Glutamatergic neuron (in vitro differentiated cells): ENCODE results near the gene OXGR1. TPM values are rescaled to one million over a fixed set of nuclear protein-coding genes. Genes with fewer than 3 reads are reported as not detected.

Source experiments
- DNase-seq: peaks from one replicate; pipeline ENCODE4 v3.0.0; 2022
- H3K27ac Mint-ChIP-seq: one replicate; pipeline ENCODE4 v1.8.0; 2020; ENCODE audit warnings: mild to moderate bottlenecking, mixed read lengths, inconsistent platforms; ENCODE audit not compliant: unreplicated experiment
- H3K27me3 Mint-ChIP-seq: one replicate; pipeline ENCODE4 v1.8.0; 2020; ENCODE audit warnings: mild to moderate bottlenecking, moderate library complexity, mixed read lengths, inconsistent platforms; ENCODE audit not compliant: unreplicated experiment
- H3K36me3 Mint-ChIP-seq: one replicate; pipeline ENCODE4 v1.8.0; 2020; ENCODE audit warnings: mild to moderate bottlenecking, mixed read lengths, inconsistent platforms; ENCODE audit not compliant: unreplicated experiment
- H3K4me1 Mint-ChIP-seq: one replicate; pipeline ENCODE4 v1.8.0; 2020; ENCODE audit warnings: mild to moderate bottlenecking, low read depth, mixed read lengths, inconsistent platforms; ENCODE audit not compliant: unreplicated experiment
- H3K4me3 Mint-ChIP-seq: one replicate; pipeline ENCODE4 v1.8.0; 2020; ENCODE audit warnings: mild to moderate bottlenecking, mixed read lengths, inconsistent platforms; ENCODE audit not compliant: unreplicated experiment
- H3K9me3 Mint-ChIP-seq: one replicate; pipeline ENCODE4 v1.8.0; 2020; ENCODE audit warnings: mild to moderate bottlenecking, moderate library complexity, mixed read lengths, inconsistent platforms; ENCODE audit not compliant: unreplicated experiment
- total RNA-seq: library from RNA; stranded (reverse); fragmentation: NEBNext Ultra II Directional; extraction: Animal tissue kit (Norgen Biotek cat#: 25700); gene quantifications from one replicate; pipeline ENCODE4 v1.2.1, GENCODE V29; 2021; ENCODE audit not compliant: unreplicated experiment
- TF ChIP-seq, protein P1 (sequence below): fragments of 200-600 bp; sonication (generic); IDR thresholded peaks from one replicate; pipeline ENCODE4 v1.5.0; 2021; ENCODE audit not compliant: partially characterized antibody, unreplicated experiment

Gene OXGR1
- total RNA-seq, 1 donor from 2014 or later, result not detected

DNA sequence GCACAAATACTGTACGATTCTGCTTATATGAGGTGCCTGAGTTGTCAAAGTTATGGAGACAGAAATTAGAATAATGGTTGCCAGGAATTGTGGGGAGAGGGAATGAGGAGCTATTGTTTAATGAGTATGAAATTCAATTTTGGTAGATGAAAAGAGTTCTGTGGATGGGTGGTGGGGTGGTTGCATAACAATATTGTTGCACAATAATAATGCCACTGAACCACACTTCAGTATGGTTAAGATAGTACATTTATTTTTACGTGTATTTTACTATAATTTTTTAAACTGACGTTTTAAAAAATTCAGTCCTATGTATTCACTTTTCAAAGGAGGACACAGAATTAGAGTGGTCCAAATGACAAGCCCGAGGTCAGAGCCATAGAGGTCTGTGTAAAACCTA is 1.8 kb upstream of the OXGR1 start:
- peaks cover 5% of the 10 kb centered on the region for H3K36me3 Mint-ChIP-seq
- no peak overlapping the region for H3K4me3 Mint-ChIP-seq
- no peak for DNase-seq
- TF ChIP-seq, protein P1, sequence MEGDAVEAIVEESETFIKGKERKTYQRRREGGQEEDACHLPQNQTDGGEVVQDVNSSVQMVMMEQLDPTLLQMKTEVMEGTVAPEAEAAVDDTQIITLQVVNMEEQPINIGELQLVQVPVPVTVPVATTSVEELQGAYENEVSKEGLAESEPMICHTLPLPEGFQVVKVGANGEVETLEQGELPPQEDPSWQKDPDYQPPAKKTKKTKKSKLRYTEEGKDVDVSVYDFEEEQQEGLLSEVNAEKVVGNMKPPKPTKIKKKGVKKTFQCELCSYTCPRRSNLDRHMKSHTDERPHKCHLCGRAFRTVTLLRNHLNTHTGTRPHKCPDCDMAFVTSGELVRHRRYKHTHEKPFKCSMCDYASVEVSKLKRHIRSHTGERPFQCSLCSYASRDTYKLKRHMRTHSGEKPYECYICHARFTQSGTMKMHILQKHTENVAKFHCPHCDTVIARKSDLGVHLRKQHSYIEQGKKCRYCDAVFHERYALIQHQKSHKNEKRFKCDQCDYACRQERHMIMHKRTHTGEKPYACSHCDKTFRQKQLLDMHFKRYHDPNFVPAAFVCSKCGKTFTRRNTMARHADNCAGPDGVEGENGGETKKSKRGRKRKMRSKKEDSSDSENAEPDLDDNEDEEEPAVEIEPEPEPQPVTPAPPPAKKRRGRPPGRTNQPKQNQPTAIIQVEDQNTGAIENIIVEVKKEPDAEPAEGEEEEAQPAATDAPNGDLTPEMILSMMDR, result no peak
- H3K9me3 Mint-ChIP-seq, result no peaks in the 10 kb centered on the region
- H3K4me1 Mint-ChIP-seq, result peaks cover 4% of the 10 kb centered on the region
- no peak overlapping the region for H3K27ac Mint-ChIP-seq
- H3K27me3 Mint-ChIP-seq, result peaks cover 17% of the 10 kb centered on the region

DNA sequence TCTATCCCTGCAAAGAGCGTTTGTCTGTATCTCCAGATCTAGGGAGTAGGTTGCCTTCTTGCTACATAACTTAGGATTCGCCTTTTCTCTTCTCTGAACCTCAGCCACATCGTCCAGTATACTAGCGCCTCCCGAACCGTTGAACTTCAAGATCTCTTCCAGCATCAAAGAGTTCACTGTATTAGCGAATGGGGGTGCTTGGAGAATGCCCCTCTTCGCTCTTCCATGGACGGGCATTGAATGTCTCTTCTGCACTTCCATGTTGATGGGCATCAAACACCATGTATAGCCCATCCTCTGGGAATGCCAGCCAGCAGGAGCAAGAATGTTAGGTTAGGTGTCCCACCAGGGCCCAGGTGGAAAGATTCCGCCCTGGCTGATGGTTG is 575 bp upstream of the OXGR1 start:
- peaks cover 5% of the 10 kb centered on the region for H3K36me3 Mint-ChIP-seq
- H3K9me3 Mint-ChIP-seq, result no peaks in the 10 kb centered on the region
- peak overlapping the region; percentile 73 for H3K4me3 Mint-ChIP-seq
- no peak for DNase-seq
- peaks cover 4% of the 10 kb centered on the region for H3K4me1 Mint-ChIP-seq
- TF ChIP-seq, protein P1, result no peak
- H3K27ac Mint-ChIP-seq, result no peak overlapping the region
- peaks cover 17% of the 10 kb centered on the region for H3K27me3 Mint-ChIP-seq

DNA sequence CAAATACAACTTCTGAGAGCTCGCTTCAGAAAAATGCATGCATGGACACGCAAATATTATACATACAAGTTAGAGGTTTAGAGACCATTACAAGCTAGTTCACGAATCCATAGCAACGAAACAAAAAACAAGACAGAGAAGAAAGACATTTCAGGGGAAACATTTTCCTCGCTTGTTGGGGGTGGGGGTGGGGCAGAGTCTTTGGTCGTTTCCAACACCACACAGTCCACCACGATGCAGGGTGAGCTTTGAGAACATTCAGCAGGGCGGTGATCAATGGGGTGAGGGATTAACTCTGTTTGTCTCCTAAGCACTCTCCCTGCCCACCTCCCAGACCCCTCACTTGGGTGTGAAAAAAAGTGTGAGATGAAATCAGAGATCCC is 651 bp downstream of the OXGR1 start:
- no peaks in the 10 kb centered on the region for H3K9me3 Mint-ChIP-seq
- peaks cover 4% of the 10 kb centered on the region for H3K4me1 Mint-ChIP-seq
- H3K27me3 Mint-ChIP-seq, result peaks cover 13% of the 10 kb centered on the region
- peaks cover 5% of the 10 kb centered on the region for H3K36me3 Mint-ChIP-seq
- peak overlapping the region; percentile 60 for H3K4me3 Mint-ChIP-seq
- TF ChIP-seq, protein P1, result no peak
- DNase-seq, result no peak
- no peak overlapping the region for H3K27ac Mint-ChIP-seq

DNA sequence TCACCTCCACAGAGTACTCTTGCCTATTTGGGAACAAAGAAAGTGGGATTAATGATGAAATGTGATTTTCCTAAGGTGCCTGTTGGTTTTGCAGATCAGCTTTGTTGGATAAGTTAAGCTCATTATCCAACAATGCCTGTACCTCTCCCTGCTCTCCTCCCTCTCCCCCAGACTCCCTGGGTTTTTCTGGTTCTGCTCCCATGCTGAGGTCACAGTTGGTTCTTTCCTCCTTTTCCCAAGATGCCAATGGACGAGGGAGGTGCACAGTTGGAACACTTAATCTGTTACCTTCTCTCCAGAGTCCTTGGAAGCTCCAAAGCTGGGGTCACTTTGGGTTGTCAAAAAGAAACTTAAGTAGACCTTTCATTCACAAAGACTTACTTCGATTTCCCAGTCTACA is 1.6 kb downstream of the OXGR1 start:
- peaks cover 5% of the 10 kb centered on the region for H3K36me3 Mint-ChIP-seq
- H3K4me3 Mint-ChIP-seq, result no peak overlapping the region
- H3K4me1 Mint-ChIP-seq, result peaks cover 5% of the 10 kb centered on the region
- no peak for DNase-seq
- no peak overlapping the region for H3K27ac Mint-ChIP-seq
- H3K9me3 Mint-ChIP-seq, result no peaks in the 10 kb centered on the region
- TF ChIP-seq, protein P1, result no peak
- peaks cover 9% of the 10 kb centered on the region for H3K27me3 Mint-ChIP-seq

DNA sequence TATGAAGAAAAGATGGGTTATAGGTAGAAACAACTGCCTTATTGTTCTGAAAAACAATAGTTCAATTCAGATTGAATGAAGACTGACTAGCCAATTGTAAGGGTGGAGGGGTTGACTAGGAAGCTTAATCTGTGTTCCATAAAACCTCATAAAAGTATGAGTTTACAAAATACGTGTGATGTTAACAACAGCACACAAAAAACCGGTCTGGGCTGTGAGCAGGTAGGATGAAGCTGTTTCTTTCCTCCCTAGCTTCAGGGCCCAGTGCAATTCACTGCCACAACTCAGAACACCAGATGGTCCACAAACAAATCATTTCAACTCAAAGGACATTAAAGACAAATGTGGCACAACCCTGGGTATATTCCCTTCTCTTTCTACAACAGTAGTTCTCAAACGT is 3.2 kb downstream of the OXGR1 start:
- Mint-ChIP-seq H3K27ac (no peak overlapping the region), H3K4me3 (no peak overlapping the region), H3K4me1 (peaks cover 11% of the 10 kb centered on the region), H3K27me3 (peaks cover 9% of the 10 kb centered on the region), H3K9me3 (no peaks in the 10 kb centered on the region), H3K36me3 (peaks cover 5% of the 10 kb centered on the region)
- DNase-seq, result no peak
- TF ChIP-seq, protein P1, result no peak
